ENCODE measurements around the gene ROM1. TPM values are rescaled to one million over a fixed set of nuclear protein-coding genes. Genes with fewer than 3 reads are reported as not detected.

Gene ROM1
- total RNA-seq, 1 experiment from 2014 or later = 1.1 TPM

Other genes starting within 250 kb of the ROM1 start
- not detected in 2 replicates for gene SCGB1A1, start 194.2 kb upstream of the ROM1 start, total RNA-seq (2014; rRNA removed; shearing (Covaris generic))
- 8.3 and 11.2 TPM in 2 replicates for gene AHNAK, start 66.5 kb upstream of the ROM1 start, total RNA-seq (2014; rRNA removed; shearing (Covaris generic))
- 1,781 and 1,948 TPM in 2 replicates for gene EEF1G, start 39.4 kb upstream of the ROM1 start, total RNA-seq (2014; rRNA removed; shearing (Covaris generic))
- 25.8 and 29.4 TPM in 2 replicates for gene TUT1, start 21.7 kb upstream of the ROM1 start, total RNA-seq (2014; rRNA removed; shearing (Covaris generic))
- gene MTA2, start 11.4 kb upstream of the ROM1 start, total RNA-seq (2014; rRNA removed; shearing (Covaris generic)) = 151 and 166 TPM in 2 replicates
- gene EML3, start 482 bp upstream of the ROM1 start, total RNA-seq (2014; rRNA removed; shearing (Covaris generic)) = 28.0 and 29.3 TPM in 2 replicates
- 49.9 and 58.3 TPM in 2 replicates for gene B3GAT3, start 8.7 kb downstream of the ROM1 start, total RNA-seq (2014; rRNA removed; shearing (Covaris generic))
- gene GANAB, start 33.4 kb downstream of the ROM1 start, total RNA-seq (2014; rRNA removed; shearing (Covaris generic)) = 173 and 181 TPM in 2 replicates
- gene INTS5, start 40.0 kb downstream of the ROM1 start, total RNA-seq (2014; rRNA removed; shearing (Covaris generic)) = 19.5 and 26.1 TPM in 2 replicates
- 107 and 136 TPM in 2 replicates for gene C11orf98, start 52.0 kb downstream of the ROM1 start, total RNA-seq (2014; rRNA removed; shearing (Covaris generic))
- 24.7 and 38.1 TPM in 2 replicates for gene CSKMT, start 52.1 kb downstream of the ROM1 start, total RNA-seq (2014; rRNA removed; shearing (Covaris generic))
- gene UQCC3, start 58.4 kb downstream of the ROM1 start, total RNA-seq (2014; rRNA removed; shearing (Covaris generic)) = 19.0 and 22.4 TPM in 2 replicates
- gene LBHD1, start 59.0 kb downstream of the ROM1 start, total RNA-seq (2014; rRNA removed; shearing (Covaris generic)) = 2.7 and 4.5 TPM in 2 replicates
- 79.2 and 81.2 TPM in 2 replicates for gene UBXN1, start 65.8 kb downstream of the ROM1 start, total RNA-seq (2014; rRNA removed; shearing (Covaris generic))
- gene LRRN4CL, start 76.3 kb downstream of the ROM1 start, total RNA-seq (2014; rRNA removed; shearing (Covaris generic)) = 0.14 and 0.30 TPM in 2 replicates
- gene BSCL2, start 94.2 kb downstream of the ROM1 start, total RNA-seq (2014; rRNA removed; shearing (Covaris generic)) = 169 and 200 TPM in 2 replicates
- gene GNG3, start 94.4 kb downstream of the ROM1 start, total RNA-seq (2014; rRNA removed; shearing (Covaris generic)) = 0.33 and 3.1 TPM in 2 replicates
- gene HNRNPUL2, start 114.2 kb downstream of the ROM1 start, total RNA-seq (2014; rRNA removed; shearing (Covaris generic)) = 7.3 and 10.1 TPM in 2 replicates
- gene TTC9C, start 115.2 kb downstream of the ROM1 start, total RNA-seq (2014; rRNA removed; shearing (Covaris generic)) = 45.1 and 63.1 TPM in 2 replicates
- gene ZBTB3, start 140.9 kb downstream of the ROM1 start, total RNA-seq (2014; rRNA removed; shearing (Covaris generic)) = 26.8 and 42.0 TPM in 2 replicates
- gene POLR2G, start 148.3 kb downstream of the ROM1 start, total RNA-seq (2014; rRNA removed; shearing (Covaris generic)) = 155 and 172 TPM in 2 replicates
- gene TAF6L, start 158.1 kb downstream of the ROM1 start, total RNA-seq (2014; rRNA removed; shearing (Covaris generic)) = 32.1 and 42.9 TPM in 2 replicates
- 50.1 and 55.2 TPM in 2 replicates for gene TMEM179B, start 174.1 kb downstream of the ROM1 start, total RNA-seq (2014; rRNA removed; shearing (Covaris generic))
- 30.2 and 42.1 TPM in 2 replicates for gene TMEM223, start 178.7 kb downstream of the ROM1 start, total RNA-seq (2014; rRNA removed; shearing (Covaris generic))
- 19.1 and 19.3 TPM in 2 replicates for gene NXF1, start 192.2 kb downstream of the ROM1 start, total RNA-seq (2014; rRNA removed; shearing (Covaris generic))
- 24.0 and 29.0 TPM in 2 replicates for gene STX5, start 218.8 kb downstream of the ROM1 start, total RNA-seq (2014; rRNA removed; shearing (Covaris generic))
- gene TEX54, start 219.6 kb downstream of the ROM1 start, total RNA-seq (2014; rRNA removed; shearing (Covaris generic)) = not detected in 2 replicates
- gene WDR74, start 226.3 kb downstream of the ROM1 start, total RNA-seq (2014; rRNA removed; shearing (Covaris generic)) = 153 and 160 TPM in 2 replicates